ENCODE data around the gene ARHGAP33. TPM values are rescaled to one million over a fixed set of nuclear protein-coding genes. Genes with fewer than 3 reads are reported as not detected.

Gene ARHGAP33, protein sequence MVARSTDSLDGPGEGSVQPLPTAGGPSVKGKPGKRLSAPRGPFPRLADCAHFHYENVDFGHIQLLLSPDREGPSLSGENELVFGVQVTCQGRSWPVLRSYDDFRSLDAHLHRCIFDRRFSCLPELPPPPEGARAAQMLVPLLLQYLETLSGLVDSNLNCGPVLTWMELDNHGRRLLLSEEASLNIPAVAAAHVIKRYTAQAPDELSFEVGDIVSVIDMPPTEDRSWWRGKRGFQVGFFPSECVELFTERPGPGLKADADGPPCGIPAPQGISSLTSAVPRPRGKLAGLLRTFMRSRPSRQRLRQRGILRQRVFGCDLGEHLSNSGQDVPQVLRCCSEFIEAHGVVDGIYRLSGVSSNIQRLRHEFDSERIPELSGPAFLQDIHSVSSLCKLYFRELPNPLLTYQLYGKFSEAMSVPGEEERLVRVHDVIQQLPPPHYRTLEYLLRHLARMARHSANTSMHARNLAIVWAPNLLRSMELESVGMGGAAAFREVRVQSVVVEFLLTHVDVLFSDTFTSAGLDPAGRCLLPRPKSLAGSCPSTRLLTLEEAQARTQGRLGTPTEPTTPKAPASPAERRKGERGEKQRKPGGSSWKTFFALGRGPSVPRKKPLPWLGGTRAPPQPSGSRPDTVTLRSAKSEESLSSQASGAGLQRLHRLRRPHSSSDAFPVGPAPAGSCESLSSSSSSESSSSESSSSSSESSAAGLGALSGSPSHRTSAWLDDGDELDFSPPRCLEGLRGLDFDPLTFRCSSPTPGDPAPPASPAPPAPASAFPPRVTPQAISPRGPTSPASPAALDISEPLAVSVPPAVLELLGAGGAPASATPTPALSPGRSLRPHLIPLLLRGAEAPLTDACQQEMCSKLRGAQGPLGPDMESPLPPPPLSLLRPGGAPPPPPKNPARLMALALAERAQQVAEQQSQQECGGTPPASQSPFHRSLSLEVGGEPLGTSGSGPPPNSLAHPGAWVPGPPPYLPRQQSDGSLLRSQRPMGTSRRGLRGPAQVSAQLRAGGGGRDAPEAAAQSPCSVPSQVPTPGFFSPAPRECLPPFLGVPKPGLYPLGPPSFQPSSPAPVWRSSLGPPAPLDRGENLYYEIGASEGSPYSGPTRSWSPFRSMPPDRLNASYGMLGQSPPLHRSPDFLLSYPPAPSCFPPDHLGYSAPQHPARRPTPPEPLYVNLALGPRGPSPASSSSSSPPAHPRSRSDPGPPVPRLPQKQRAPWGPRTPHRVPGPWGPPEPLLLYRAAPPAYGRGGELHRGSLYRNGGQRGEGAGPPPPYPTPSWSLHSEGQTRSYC
- total RNA-seq, result 24.5 and 25.8 TPM in 2 replicates

DNA sequence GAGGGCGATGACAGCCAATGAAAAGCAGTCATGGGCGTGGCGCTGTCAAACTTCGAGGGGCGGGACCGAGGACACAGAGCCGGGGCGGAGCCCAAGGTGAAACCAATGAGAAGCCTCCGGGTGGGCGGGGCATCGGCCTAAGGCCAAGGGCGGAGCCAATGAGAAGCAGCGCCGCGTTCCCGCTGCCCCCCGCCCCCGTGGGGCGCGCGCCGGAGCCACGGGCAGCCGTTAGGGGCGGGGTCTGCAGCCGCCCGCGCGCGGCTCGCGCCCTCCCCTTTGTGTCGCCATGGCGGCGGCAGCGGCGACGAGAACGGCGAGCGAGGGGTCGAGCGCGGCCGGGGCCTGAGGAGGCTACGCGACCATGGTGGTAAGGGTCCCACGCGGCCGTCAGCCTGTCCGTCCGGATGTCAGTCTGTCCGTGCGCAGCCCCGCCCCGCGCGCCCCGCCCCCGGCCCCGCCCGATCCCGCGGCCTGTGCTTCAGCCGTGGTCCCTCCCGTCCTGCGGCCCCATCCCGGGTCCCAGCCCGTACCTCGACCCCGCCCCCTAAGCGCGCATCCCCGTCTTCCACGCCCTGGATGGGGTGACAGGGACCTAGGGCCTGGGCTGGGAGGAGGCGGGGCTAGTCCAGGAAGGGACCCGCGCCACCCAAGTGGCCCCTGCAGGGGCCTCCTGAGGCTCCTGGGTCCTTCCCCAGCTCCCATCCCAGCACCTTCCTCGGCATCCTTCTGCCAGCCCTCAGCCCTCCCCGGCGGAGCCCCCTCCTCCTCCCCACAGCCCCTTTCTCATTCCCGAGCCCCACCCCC is at the start of gene ARHGAP33:
TSS of gene ARHGAP33 (plus strand) at position 267 of the 804 bp plus-strand sequence. CDS start at position 362, 95 bp downstream.
- no peaks in the 10 kb centered on the region for H3K27me3 Mint-ChIP-seq (ENCODE audit: insufficient read depth)
- intact Hi-C loops (cut with micrococcal nuclease), result loop anchor here (1.0 to 2.0 kb wide), 9 partner anchors 17 to 131 kb away; partner anchors contain the start of genes LIN37, PROSER3, PSENEN and U2AF1L4
- peak within 1 kb of the TSS; percentile 61 for H3K27ac Mint-ChIP-seq
- no peaks in the 10 kb centered on the region for H3K9me3 Mint-ChIP-seq
- H3K4me1 Mint-ChIP-seq (ENCODE audit: low read depth), result peaks cover 29% of the 10 kb centered on the region
- DNase-seq (ENCODE audit: low spot score), result peak; percentile 99
- peak within 1 kb of the TSS; percentile 85 for H3K4me3 Mint-ChIP-seq
- H3K36me3 Mint-ChIP-seq (ENCODE audit: low read depth), result peaks cover 2% of the 10 kb centered on the region

DNA sequence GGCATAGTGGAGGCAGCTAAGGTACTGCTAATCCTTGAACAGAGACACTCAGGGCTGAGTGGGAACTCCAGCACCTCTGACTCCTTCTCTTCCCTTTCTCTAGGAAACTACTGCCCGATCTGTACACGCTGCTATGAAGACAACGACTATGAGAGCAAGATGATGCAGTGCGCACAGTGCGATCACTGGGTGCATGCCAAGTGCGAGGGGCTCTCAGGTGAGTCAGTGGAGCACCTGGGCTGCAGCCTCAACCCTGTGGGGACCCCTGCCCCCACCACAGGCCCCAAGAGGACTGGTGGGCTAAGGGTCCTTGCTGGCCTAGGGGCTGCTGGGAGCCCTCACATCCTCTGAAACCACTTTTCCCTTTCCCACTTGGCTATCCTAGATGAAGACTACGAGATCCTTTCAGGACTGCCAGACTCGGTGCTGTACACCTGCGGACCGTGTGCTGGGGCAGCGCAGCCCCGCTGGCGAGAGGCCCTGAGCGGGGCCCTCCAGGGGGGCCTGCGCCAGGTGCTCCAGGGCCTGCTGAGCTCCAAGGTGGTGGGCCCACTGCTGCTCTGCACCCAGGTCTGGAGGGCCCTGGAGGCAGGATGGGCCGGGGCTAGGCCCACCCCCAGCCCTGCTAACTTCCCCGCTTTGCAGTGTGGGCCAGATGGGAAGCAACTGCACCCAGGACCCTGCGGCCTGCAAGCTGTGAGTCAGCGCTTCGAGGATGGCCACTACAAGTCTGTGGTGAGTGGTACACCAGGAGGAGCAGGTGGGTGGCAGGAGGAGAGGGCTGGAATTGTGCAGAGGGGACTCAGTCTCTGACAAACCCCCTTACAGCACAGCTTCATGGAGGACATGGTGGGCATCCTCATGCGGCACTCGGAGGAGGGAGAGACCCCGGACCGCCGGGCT is 48.1 kb upstream of the ARHGAP33 start:
- no peak overlapping the region for H3K4me3 Mint-ChIP-seq
- intact Hi-C loops (cut with micrococcal nuclease), result no loop called here
- peaks cover 69% of the 10 kb centered on the region for H3K36me3 Mint-ChIP-seq (ENCODE audit: low read depth)
- H3K9me3 Mint-ChIP-seq, result no peaks in the 10 kb centered on the region
- H3K27ac Mint-ChIP-seq, result no peak overlapping the region
- no peaks in the 10 kb centered on the region for H3K27me3 Mint-ChIP-seq (ENCODE audit: insufficient read depth)
- H3K4me1 Mint-ChIP-seq (ENCODE audit: low read depth), result no peaks in the 10 kb centered on the region
- DNase-seq (ENCODE audit: low spot score), result no peak

DNA sequence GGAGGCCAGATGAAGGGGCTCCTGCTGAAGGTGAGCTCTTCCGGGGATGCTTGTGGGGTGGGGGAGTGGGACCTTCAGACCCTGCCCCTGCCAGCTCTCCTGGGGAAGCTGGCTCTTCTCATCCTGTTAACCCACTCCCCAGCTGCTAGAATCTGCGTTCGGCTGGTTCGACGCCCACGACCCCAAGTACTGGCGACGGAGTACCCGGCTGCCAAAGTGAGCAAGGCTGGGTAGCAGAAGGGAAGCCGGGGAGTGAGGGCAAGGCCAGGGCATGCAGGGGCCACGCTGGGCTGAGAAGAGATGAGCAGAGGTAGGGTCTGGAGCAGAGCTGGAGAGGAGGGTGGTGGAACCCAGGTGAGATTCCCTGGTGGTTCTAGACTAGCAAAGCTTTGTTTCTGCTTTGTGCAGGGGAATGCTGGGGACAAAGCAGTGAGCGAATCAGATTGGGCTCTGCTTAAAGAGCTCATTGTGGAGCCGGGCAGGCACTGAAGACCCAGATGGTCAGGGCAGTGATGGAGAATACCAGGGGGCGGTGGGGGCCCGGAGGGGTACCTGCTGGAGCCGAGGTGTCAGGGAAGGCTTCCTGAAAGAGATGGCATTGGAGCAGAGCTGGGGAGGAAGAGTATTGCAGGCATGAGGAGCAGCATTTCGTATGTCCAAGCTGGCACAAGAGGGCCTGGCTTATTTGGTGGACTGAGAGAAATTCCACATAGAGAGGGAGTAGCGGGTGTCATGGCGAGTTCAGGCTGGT is 47.2 kb upstream of the ARHGAP33 start:
- Mint-ChIP-seq H3K27me3 (ENCODE audit: insufficient read depth) (no peaks in the 10 kb centered on the region), H3K4me1 (ENCODE audit: low read depth) (no peaks in the 10 kb centered on the region), H3K27ac (no peak overlapping the region), H3K4me3 (no peak overlapping the region), H3K9me3 (no peaks in the 10 kb centered on the region), H3K36me3 (ENCODE audit: low read depth) (peaks cover 63% of the 10 kb centered on the region)
- intact Hi-C loops (cut with micrococcal nuclease), result no loop called here
- no peak for DNase-seq (ENCODE audit: low spot score)

DNA sequence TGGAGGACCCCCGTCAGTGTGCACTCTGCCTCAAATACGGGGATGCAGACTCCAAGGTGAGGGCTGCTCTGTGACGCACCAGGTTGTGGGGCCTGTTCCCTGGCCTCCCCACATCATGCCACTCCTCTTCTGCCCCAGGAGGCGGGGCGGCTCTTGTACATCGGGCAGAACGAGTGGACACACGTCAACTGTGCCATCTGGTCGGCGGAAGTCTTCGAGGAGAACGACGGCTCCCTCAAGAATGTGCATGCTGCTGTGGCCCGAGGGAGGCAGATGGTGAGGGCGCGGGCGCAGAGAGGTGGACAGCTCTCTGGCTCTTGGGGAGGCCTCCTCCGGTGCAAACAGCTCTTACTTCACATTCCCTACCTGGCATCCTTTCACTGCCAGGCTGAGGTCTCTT is 46.3 kb upstream of the ARHGAP33 start:
- no peak for DNase-seq (ENCODE audit: low spot score)
- no peak overlapping the region for H3K27ac Mint-ChIP-seq
- H3K27me3 Mint-ChIP-seq (ENCODE audit: insufficient read depth), result no peaks in the 10 kb centered on the region
- no peak overlapping the region for H3K4me3 Mint-ChIP-seq
- intact Hi-C loops (cut with micrococcal nuclease), result no loop called here
- no peaks in the 10 kb centered on the region for H3K9me3 Mint-ChIP-seq
- H3K36me3 Mint-ChIP-seq (ENCODE audit: low read depth), result peaks cover 61% of the 10 kb centered on the region
- no peaks in the 10 kb centered on the region for H3K4me1 Mint-ChIP-seq (ENCODE audit: low read depth)

DNA sequence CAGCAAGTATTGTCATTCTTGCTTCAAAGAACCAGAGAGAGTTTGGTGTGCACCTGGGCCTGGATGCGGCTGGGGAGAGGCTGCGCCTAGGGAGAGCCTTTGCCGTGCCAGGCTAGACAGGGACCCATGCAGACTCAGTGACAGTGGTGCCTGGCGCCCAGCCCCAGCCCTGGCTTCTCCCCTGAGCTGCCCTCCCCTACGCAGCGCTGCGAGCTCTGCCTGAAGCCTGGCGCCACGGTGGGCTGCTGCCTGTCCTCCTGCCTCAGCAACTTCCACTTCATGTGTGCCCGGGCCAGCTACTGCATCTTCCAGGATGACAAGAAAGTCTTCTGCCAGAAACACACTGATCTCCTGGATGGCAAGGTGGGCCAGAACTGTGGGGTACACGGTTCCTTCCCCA is 45.6 kb upstream of the ARHGAP33 start:
- Mint-ChIP-seq H3K4me1 (ENCODE audit: low read depth) (no peaks in the 10 kb centered on the region), H3K4me3 (no peak overlapping the region), H3K27ac (no peak overlapping the region), H3K36me3 (ENCODE audit: low read depth) (peaks cover 62% of the 10 kb centered on the region), H3K9me3 (no peaks in the 10 kb centered on the region), H3K27me3 (ENCODE audit: insufficient read depth) (no peaks in the 10 kb centered on the region)
- DNase-seq (ENCODE audit: low spot score), result no peak
- intact Hi-C loops (cut with micrococcal nuclease), result no loop called here

DNA sequence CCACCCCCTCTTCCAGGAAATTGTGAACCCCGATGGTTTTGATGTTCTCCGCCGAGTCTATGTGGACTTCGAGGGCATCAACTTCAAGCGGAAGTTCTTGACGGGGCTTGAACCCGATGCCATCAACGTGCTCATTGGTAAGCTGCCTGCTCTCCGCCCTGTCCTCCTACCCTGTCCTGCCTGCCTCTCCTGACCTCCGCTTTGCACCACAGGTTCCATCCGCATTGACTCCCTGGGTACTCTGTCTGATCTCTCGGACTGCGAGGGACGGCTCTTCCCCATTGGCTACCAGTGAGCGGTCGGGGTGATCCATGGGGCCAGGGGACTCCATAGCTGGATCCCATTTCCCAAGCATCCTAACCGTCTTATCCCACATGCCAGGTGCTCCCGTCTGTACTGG is 45.0 kb upstream of the ARHGAP33 start:
- intact Hi-C loops (cut with micrococcal nuclease), result no loop called here
- Mint-ChIP-seq H3K27ac (no peak overlapping the region), H3K9me3 (no peaks in the 10 kb centered on the region), H3K36me3 (ENCODE audit: low read depth) (peaks cover 60% of the 10 kb centered on the region), H3K4me3 (no peak overlapping the region), H3K4me1 (ENCODE audit: low read depth) (no peaks in the 10 kb centered on the region), H3K27me3 (ENCODE audit: insufficient read depth) (no peaks in the 10 kb centered on the region)
- DNase-seq (ENCODE audit: low spot score), result no peak

DNA sequence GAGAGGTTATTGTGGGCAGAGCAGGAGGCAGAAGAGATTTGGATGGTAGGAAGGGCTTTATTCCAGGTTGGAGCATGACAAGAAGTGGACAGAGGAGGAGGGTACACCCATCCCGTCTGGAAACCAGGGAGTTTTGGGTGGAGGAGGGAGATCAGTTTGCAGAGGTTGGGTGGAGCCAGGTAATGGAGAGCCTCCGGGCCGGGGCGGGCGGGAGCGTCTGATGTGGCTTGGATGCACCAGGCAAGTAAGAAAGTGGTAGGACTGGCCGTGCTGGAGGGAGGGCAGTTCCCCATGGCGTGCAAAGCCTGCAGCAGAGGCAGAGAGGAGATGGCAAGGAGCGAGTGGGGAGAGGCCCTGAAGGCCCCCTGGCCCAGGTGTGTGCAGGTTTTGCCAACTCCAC is 44.0 kb upstream of the ARHGAP33 start:
- intact Hi-C loops (cut with micrococcal nuclease), result no loop called here
- H3K27me3 Mint-ChIP-seq (ENCODE audit: insufficient read depth), result no peaks in the 10 kb centered on the region
- H3K4me1 Mint-ChIP-seq (ENCODE audit: low read depth), result no peaks in the 10 kb centered on the region
- no peak overlapping the region for H3K27ac Mint-ChIP-seq
- no peaks in the 10 kb centered on the region for H3K9me3 Mint-ChIP-seq
- no peak overlapping the region for H3K4me3 Mint-ChIP-seq
- peaks cover 58% of the 10 kb centered on the region for H3K36me3 Mint-ChIP-seq (ENCODE audit: low read depth)
- DNase-seq (ENCODE audit: low spot score), result no peak

DNA sequence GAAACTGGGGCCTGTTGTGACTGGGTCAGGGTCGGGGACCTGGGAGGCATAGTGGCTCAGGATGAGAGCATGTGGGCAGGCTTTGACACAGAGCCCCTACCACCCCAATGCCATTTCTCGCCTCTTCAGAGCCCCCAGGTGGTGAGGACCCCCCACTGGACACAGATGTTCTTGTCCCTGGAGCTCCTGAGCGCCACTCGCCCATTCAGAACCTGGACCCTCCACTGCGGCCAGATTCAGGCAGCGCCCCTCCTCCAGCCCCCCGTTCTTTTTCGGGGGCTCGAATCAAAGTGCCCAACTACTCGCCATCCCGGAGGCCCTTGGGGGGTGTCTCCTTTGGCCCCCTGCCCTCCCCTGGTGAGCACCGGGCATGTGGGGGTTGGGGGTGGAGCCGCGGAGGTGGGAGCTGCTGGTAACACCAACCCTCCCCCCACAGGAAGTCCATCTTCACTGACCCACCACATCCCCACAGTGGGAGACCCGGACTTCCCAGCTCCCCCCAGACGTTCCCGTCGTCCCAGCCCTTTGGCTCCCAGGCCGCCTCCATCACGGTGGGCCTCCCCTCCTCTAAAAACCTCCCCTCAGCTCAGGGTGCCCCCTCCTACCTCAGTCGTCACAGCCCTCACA is 43.5 kb upstream of the ARHGAP33 start:
- peaks cover 59% of the 10 kb centered on the region for H3K36me3 Mint-ChIP-seq (ENCODE audit: low read depth)
- H3K27ac Mint-ChIP-seq, result no peak overlapping the region
- H3K4me1 Mint-ChIP-seq (ENCODE audit: low read depth), result no peaks in the 10 kb centered on the region
- H3K4me3 Mint-ChIP-seq, result no peak overlapping the region
- no peaks in the 10 kb centered on the region for H3K9me3 Mint-ChIP-seq
- intact Hi-C loops (cut with micrococcal nuclease), result no loop called here
- DNase-seq (ENCODE audit: low spot score), result no peak
- H3K27me3 Mint-ChIP-seq (ENCODE audit: insufficient read depth), result no peaks in the 10 kb centered on the region

DNA sequence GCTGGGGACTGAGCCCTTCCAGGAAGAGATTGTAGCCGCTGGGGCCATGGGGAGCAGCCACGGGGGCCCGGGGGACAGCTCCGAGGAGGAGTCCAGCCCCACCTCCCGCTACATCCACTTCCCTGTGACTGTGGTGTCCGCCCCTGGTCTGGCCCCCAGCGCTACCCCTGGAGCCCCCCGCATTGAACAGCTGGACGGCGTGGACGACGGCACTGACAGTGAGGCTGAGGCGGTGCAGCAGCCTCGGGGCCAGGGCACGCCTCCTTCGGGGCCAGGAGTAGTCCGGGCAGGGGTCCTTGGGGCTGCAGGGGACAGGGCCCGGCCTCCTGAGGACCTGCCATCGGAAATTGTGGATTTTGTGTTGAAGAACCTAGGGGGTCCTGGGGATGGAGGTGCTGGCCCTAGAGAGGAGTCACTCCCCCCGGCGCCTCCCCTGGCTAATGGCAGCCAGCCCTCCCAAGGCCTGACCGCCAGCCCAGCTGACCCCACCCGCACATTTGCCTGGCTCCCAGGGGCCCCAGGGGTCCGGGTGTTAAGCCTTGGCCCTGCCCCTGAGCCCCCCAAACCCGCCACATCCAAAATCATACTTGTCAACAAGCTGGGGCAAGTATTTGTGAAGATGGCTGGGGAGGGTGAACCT is 42.7 kb upstream of the ARHGAP33 start:
- intact Hi-C loops (cut with micrococcal nuclease), result no loop called here
- no peaks in the 10 kb centered on the region for H3K9me3 Mint-ChIP-seq
- H3K27ac Mint-ChIP-seq, result no peak overlapping the region
- DNase-seq (ENCODE audit: low spot score), result no peak
- H3K27me3 Mint-ChIP-seq (ENCODE audit: insufficient read depth), result no peaks in the 10 kb centered on the region
- no peaks in the 10 kb centered on the region for H3K4me1 Mint-ChIP-seq (ENCODE audit: low read depth)
- no peak overlapping the region for H3K4me3 Mint-ChIP-seq
- peaks cover 60% of the 10 kb centered on the region for H3K36me3 Mint-ChIP-seq (ENCODE audit: low read depth)

Measured in activated T-helper 1 cell treated with anti-CD3 and anti-CD28 coated beads, Interleukin-12 subunit alpha, Interleukin-12 subunit beta, Interleukin-2, Interleukin-4 antibody, amounts not matched to agents 30 ng/mL and 10 ng/mL and 1 ng/mL, durations not matched to agents 14 hours and 24 hours and 36 hours (primary cell).